HG03175 (cell line): ENCODE data around the gene AFAP1L2.

Source experiments
- ATAC-seq: cut with Tn5 transposase; IDR thresholded peaks from one replicate; pipeline ENCODE4 v1.9.1; 2021; ENCODE audit warnings: mild to moderate bottlenecking, moderate library complexity; ENCODE audit not compliant: unreplicated experiment

Gene AFAP1L2, protein sequence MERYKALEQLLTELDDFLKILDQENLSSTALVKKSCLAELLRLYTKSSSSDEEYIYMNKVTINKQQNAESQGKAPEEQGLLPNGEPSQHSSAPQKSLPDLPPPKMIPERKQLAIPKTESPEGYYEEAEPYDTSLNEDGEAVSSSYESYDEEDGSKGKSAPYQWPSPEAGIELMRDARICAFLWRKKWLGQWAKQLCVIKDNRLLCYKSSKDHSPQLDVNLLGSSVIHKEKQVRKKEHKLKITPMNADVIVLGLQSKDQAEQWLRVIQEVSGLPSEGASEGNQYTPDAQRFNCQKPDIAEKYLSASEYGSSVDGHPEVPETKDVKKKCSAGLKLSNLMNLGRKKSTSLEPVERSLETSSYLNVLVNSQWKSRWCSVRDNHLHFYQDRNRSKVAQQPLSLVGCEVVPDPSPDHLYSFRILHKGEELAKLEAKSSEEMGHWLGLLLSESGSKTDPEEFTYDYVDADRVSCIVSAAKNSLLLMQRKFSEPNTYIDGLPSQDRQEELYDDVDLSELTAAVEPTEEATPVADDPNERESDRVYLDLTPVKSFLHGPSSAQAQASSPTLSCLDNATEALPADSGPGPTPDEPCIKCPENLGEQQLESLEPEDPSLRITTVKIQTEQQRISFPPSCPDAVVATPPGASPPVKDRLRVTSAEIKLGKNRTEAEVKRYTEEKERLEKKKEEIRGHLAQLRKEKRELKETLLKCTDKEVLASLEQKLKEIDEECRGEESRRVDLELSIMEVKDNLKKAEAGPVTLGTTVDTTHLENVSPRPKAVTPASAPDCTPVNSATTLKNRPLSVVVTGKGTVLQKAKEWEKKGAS

DNA sequence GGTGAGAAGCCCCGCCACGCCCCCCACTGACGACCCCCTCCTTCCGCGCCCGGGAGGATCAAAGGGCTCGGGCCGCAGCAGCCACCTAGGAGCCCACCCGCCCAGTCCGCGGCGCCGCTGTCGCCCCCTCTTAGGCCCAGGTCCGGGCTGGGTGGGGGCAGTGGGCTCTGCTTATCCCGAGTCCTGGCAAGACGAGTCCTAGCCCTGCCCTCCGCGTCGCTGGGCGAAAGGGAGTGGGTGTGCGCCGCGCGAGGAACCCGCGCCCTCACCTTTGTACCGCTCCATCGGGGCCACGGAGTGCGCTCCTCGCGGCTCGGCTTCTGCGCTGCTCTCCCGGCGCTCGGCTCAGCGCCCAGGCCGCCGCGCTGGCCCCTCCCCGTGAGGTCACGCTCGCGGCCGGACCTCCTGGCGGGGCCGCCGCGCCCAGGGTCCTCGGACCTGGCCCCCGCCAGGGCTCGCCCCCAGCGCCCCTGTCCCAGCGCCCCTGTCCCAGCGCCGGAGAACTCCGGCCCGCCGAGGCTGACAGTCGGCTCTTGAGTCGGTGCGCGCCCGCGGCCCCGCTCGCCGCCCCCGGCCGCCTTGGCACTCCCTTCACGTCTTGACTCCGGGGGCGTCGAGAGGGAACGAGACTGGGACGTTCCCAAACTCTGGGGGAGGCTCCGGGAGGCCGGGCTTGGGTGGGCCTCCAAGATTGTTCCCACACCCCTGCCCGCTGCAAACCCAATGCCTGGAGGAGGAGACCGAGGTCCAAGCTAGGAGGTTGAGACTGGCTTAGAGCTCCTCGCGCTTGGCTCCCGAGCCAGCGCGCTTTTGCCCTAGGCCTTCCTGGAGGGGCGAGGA, at the start of gene AFAP1L2:
TSS of gene AFAP1L2 (minus strand) at position 332 of the 840 bp plus-strand sequence. CDS start at position 285, 47 bp downstream.
- ATAC-seq: no peak

DNA sequence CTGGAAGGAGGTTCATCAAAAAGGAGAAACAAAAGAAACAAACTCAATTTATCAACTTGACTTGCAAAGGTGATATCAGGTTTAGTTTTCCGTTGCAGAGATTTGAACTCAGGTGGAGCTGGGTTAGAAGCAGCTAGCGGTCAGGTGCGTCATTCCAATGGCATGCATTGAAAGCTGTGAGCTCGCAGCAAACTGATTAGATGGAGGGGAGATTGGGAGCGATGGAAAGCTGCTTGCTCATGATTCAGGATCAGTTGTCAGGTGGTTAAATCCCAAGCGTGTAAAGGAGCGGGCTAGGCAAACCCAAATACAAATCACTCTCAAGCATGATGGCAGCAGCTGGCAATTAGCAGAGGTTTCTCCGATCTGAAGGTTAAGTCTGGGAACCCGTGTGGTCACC, 49.3 kb upstream of the AFAP1L2 start:
- no peak for ATAC-seq

DNA sequence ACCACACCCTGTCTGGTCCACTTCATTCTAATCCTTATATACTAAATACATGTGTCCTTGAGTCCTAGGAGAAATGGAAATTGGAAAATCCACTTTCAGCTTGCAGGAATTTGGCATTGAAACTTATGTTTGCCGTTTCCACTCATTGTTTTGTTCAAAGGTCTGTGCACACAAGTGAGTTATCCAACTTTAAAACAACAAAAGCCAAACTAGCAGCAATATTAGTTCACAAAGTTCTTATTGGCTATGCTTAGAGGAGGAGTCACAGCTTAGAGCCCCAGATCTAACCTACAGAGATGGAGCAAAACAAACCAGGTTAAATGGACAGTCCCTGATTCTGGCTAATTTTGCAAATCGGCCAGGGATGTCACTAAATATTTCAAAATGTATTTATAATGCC, 44.6 kb upstream of the AFAP1L2 start:
- no peak for ATAC-seq

DNA sequence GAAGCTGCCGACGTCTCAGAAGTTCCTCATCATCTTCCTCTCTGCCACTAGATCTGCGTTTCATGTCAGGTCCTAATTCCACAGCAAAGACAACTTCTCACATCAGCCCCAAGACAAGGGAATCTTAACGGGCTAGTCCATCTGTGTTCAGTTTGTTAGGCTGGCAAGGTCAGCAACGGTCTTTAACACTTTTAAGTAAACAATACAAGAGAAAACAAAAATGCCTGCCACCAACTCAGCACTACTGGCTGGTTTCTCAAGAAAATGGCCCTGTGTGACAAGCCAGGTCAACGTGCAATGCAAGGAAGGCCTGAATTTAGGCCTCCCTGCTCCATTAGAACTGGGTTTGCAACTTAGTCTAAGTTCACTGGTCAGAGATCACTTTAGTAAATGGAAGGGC, 41.0 kb upstream of the AFAP1L2 start:
- no peak for ATAC-seq

DNA sequence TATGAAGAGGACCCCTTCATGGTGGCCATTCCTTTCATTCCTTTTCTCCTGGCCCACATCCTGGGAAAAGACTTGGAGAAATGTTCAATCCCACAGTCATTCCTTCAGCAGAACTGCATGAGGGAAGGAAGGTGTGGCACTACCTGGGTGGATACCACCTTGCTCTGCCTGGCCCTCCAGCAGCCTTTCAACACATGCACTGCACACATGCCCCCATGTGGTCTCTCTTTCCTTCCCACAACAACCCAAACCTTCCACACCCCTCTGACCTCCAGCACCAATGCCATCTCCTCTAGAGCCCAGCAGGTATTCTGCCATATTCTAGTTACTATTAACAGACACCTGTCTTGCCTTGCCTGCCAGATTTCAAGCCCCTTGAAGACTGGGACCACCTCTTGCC, 40.5 kb upstream of the AFAP1L2 start:
- ATAC-seq: no peak

DNA sequence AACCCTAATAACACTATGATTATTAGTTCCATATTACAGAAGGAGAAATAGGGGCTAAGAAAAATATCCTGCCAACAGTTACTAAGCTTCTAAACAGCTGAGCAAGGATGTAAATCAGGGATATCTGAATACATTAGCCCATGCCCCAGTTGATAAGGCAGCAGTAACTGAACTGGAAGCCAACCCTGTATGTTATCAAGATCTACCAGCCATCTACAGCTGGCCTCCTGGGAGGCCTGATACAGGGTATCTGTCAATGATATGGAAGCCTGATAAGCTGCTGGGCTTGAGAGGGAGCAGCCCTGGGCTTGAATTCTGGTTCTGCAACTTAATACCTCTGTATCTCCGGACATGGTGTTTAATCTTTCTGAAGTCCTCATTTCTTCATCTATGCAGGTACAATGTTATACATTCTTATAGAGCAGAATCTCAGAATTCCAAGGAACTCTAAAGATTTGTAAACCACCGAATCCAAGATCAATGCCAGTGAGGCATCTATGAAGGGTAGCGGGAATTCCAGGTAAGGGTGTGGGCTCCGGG, 37.9 kb upstream of the AFAP1L2 start:
- no peak for ATAC-seq

DNA sequence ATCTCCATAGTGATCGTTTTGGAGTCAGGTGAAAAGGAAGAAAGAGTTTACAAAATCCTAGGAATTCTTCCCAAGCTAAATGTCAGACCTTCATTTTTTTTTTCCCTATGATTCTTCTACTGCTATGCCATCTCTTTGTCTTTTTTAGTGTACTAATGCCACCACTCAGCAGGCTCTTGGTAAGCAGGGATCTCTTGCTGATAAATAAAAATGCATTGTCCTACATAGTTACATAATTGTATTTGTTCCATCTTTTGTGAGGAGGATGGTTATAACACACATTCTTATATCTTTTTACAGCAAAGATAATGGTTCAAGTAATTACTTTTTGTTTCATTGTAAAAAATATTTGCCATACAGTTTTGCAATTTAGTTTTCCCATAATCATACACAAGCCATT, 36.8 kb upstream of the AFAP1L2 start:
- no peak for ATAC-seq

DNA sequence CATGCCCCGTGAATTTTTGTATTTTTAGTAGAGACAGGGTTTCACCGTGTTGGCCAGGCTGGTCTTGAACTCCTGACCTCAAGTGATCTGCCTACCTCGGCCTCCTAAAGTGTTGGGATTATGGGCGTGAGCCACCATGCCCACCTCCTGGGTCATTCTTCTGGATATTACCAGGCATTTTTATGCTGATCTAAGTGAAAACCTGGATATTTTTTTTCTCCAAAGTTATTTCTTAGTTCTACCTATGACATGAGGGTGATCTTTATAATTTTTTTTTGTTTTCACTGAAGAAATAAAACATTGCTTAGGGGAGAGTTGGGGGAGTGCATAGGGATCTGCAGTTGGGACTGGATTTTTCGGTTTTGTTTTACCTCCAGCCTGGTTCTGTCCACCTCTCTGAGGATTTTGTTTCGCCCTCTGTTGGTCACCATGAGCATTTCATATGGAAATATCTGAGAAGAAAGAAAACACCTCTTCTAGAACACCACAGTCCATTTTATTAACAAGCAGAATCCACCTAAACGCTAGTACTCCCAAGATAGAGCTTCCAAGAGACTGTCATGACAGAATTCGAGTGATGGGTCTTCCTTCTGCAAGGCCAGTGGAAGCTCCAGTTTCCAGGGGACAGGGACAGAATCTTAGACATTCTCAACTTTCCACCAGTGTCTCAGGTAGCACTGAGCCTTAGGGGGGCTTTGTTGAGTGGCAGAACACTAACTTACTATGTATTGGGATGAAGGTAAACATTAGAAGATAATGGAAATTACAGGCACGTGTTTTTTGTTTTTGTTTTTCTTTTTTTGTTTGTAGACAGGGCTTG, 33.4 kb upstream of the AFAP1L2 start:
- ATAC-seq: no peak

DNA sequence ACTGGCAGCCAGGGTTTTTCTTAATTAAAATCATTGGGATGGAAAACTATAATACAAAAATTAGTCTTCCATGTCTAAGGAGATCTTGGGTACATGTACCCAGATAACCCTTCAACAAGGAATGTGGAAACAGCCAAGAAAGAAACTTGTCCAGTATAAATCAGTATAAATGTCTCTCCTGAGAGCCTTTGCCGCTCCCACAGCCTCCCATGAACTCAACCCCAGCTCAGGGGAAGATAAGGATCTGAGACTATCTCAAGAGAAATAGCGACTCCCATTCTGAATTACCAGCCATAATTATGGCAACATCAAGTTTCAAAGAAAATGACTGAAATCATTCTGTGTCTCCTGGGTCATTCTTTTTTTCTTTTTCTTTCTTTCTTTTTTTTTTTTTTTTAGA, 32.6 kb upstream of the AFAP1L2 start:
- no peak for ATAC-seq

DNA sequence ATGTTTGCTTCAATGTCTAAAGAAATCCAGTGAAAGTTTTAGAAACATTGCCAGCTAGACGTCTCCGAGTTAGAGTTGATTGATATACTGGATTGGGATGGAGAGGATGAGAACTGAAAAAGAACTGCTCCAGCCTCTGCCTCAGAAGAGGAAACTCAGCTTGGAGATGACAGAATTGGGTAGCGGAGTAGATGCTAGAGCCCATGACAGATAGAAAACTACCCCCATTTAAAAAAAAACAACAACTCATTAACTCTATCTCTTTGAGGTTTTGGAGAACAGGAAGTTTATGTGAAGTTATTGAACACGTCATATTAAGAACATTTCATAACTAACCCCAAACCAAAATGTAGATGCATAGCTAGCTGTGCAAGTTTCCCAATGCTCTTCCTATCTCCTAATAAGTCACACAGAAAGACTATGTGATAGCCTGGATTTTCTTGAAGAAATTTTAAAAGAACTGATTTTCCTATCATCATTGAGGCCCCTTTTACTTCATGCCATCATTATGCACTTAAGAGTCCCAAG, 28.3 kb upstream of the AFAP1L2 start:
- ATAC-seq: no peak

DNA sequence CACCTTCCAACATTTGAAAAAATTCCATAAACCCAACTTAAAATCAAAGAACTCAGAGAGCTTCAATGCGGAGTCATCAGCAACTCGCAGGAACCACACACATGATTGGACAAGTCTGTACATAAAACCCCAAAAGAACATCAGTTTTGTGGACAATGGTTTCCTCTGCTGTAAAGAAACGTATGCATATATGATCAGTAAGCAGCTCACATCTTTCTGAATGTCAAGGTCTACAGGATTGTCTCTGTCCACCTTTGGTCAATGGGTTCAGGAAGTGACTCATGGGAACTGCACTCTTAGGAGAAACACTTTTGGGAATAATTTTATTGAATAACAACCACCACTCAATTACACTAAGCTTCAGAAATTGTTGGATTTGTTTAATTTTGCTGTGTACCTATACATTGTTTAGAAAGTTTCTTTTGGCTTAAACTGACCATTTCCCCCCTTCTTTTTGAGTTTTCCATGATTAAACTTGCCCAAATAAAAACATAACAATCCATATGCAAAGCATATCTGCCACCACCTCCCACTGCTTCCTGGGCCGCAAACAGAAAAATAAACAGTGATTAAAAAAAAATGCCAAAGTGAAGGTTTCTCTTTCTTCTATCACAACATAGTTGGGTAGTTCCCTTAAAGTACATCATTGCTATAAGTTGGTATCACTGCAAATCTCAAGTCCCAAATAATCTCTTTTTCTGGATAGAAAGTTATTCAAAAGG, 27.3 kb upstream of the AFAP1L2 start:
- ATAC-seq: no peak

DNA sequence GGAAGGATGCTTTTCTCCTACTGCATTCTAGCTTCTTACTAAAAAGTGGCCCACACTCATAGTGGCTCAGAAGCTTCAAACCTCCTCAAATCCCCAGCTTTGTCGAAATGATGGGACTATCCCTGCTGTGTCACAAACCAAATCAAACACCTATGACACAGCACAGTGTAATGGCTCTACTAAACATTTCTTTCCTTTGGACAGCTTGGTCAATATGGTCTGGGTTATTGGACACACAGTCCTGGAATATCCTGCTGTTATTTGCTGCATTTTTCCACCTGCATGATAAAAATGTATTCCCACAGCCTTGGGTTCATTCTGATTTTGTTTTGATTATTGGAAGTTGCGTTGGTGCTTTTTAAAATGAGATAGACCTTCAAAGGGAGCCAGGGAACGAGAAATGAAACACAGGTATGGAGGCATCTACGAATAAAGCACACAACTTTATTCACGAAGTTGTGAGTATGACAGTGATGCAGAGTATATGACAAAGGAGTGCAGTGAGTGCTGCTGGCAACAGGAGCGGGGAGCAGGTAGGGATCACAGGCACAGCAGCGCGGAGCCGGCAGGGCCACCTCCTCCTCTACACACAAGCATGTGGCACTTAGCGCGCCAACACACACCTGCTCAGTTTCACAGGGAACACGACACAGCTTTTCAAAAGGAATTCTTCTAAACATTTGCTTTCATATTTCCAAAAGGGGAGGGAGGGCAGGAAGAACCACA, 26.5 kb upstream of the AFAP1L2 start:
- ATAC-seq: no peak

DNA sequence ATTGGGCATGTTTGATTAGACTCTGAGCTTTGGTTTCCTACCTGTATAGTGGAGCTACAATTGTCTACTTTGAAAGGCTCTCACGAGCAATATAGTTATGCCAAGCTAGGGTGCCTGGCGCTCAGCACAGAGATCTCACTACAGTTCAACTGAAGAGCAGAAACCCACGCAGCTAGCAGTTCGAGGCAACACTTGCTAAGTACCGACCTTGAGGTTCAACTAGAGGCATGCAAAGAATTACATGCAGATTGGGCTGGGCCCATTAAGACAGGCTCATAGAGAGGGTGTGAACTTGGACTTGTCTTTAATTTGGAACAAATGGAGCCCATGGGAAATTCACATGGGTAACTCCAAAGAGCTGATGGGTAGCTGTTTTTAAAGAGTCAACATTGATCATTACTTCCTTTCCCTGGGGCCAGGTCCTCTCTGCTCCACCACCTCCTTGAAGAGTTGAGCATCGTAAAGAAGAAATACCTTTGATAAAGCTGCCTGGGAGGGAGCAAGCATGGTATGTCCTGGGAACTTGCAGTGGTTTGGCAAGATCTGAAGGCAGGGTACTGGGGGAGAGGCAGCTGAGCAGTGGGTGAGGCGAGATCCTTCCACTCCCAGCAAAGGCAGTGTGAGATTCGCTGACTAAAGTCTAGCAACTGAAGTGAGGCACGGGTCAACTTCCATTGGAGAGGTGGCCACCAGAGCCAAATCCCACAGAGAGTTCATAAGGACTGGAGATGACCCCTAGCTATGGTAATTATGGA, 25.5 kb upstream of the AFAP1L2 start:
- no peak for ATAC-seq

DNA sequence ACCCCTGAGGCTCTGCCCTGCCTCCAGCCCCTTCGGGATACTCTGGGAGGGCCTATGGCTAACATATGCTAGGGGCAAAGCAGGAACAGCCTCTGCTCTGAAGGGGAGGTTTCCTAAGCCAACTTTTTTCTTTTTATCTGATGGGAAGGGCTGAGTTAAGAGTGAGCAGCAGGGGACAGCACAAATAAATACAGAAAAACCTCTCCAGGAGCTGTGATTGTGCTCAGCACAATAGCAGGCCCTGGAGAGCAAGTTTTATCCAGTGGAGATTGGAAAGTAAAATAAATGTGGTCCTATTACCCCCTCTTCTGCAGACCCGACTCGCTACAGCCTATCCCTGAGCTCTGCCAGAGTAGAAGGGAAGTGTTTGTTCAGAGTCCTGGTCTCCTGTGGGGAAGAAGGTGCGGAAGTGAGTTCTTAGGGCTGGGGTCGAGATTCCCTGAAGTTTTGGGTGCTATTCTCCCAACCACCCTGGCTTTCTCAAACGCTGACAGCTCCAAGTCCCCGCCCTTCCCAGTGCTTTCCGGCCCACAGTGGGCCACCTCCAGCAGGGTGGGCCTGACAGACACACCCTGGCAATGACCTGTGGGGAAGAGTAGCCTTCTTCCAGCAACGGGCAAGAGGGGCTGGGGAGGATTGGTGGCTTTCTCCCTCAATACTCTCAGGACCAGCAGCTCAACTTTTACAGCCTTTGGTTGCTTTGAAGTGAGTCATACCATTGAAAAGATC, 23.0 kb upstream of the AFAP1L2 start:
- no peak for ATAC-seq

DNA sequence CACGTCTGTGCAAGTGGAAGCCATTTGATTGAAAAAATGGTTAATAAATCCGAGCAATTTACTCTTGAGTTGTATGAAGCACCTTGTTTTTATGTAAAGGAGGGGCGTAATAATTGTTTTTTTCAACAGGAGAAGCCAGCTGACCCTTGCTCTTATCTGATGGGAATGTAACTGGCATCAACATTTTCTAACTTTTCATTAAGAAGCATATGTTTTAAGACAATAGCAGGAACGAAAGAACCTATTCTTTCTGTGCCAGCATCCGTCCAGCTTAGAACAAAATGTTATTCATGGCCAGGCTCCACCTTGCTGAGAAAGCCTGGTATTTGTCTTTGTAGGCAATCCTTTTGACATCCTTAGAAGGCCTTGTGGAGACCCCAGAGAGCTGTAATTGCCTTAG, 22.2 kb upstream of the AFAP1L2 start:
- no peak for ATAC-seq

DNA sequence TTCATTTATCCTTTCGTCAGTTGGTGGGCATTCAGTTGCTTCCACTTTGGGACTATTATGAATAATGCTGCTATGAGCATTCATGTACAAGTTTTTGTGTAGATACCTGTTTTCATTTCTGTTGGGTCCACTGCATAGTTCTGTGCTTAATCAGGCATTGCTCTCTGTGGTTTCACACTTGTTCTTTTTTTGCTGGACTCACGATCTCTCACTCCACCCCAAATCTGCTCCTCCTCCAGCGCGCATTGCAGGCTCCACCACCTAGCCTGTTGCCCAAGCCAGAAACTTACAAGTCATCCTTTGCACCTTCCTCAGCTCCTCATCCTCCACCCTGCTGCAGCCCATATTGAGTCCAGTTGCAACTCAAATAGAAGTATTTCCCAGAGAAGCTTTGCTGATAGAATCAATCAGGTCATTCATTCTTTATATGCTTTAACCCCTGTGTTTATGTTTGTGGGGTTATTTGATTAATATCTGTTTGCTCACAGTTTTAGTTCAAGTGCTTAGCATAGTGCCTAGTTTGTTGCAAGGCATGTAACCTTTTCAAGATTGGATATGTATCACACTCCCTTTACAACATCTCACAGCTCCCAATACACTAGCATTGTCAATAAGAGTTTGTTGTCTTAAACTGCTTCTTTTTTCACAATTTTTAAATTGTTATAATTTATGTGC, 16.6 kb upstream of the AFAP1L2 start:
- peak; percentile 97 for ATAC-seq

DNA sequence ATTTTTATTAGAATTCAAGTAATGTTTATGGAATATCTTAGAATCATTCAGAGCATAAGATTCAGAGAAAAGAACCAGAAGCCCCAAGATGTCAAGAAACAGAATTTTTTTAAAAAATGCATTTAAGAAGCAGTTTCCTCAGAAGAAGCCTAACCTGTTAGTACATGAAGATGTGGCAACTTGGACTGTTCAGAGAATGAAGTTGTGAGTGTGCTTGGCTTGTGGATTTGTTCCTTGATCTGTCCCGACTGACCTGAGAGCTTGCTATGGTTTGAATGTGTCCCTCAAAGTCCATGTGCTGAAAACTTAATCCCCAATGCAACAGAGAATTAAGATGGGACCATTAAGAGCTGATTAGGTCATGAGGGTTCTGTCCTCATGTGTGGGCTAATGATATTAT, 13.8 kb upstream of the AFAP1L2 start:
- ATAC-seq: no peak
